H9 (cell line): ENCODE data around the gene SLC35F2. TPM values are rescaled to one million over a fixed set of nuclear protein-coding genes. Genes with fewer than 3 reads are reported as not detected.

Source experiments
- DNase-seq: peaks from one replicate; pipeline ENCODE4 v3.0.0-alpha.2; 2017
- H2AFZ ChIP-seq: one replicate; pipeline ENCODE4 v1.6.1; 2013; ENCODE audit warnings: mild to moderate bottlenecking, low read length, control low read depth, moderate library complexity
- H2AK5ac ChIP-seq: 2 replicates; pipeline ENCODE4 v1.6.1; 2013; ENCODE audit warnings: low read length, control low read depth, mixed read lengths; ENCODE audit not compliant: insufficient read length
- H2BK120ac ChIP-seq: one replicate; pipeline ENCODE4 v1.6.1; 2013; ENCODE audit warnings: low read depth, mild to moderate bottlenecking, low read length, control low read depth, inconsistent platforms; ENCODE audit not compliant: poor library complexity, severe bottlenecking
- H2BK12ac ChIP-seq: 2 replicates; pipeline ENCODE4 v1.6.1; 2013; ENCODE audit warnings: low read length, control low read depth, mixed read lengths, low read depth; ENCODE audit not compliant: insufficient read length
- H2BK15ac ChIP-seq: 2 replicates; pipeline ENCODE4 v1.6.1; 2013; ENCODE audit warnings: low read depth, low read length, control low read depth
- H2BK20ac ChIP-seq: one replicate; pipeline ENCODE4 v1.6.1; 2013; ENCODE audit warnings: low read depth, mild to moderate bottlenecking, low read length, control low read depth, inconsistent platforms; ENCODE audit not compliant: poor library complexity, severe bottlenecking
- H2BK5ac ChIP-seq: 2 replicates; pipeline ENCODE4 v1.6.1; 2013; ENCODE audit warnings: low read length, control low read depth, mixed read lengths; ENCODE audit not compliant: insufficient read length
- H3K14ac ChIP-seq: 2 replicates; pipeline ENCODE4 v1.6.1; 2013; ENCODE audit warnings: low read length, control low read depth; ENCODE audit not compliant: insufficient read depth
- H3K18ac ChIP-seq: 2 replicates; pipeline ENCODE4 v1.6.1; 2013; ENCODE audit warnings: low read depth, mild to moderate bottlenecking, mixed read lengths, low read length, control low read depth; ENCODE audit not compliant: insufficient read length
- H3K23ac ChIP-seq: 2 replicates; pipeline ENCODE4 v1.6.1; 2013; ENCODE audit warnings: low read length, control low read depth, mixed read lengths, low read depth; ENCODE audit not compliant: insufficient read length
- H3K23me2 ChIP-seq: 2 replicates; pipeline ENCODE4 v1.6.1; 2013; ENCODE audit warnings: low read depth, mild to moderate bottlenecking, mixed read lengths, low read length, control low read depth; ENCODE audit not compliant: insufficient read length, poor library complexity, severe bottlenecking
- H3K27ac ChIP-seq: 2 replicates; pipeline ENCODE4 v1.5.1; 2013; ENCODE audit warnings: low read length, control low read depth, mixed read lengths, low read depth; ENCODE audit not compliant: insufficient read length
- H3K27me3 ChIP-seq: 2 replicates; pipeline ENCODE4 v1.6.1; 2013; ENCODE audit warnings: low read length, control low read depth, inconsistent platforms; ENCODE audit not compliant: insufficient read depth
- H3K4ac ChIP-seq: 2 replicates; pipeline ENCODE4 v1.6.1; 2013; ENCODE audit warnings: low read depth, mild to moderate bottlenecking, control low read depth, inconsistent platforms, low read length, moderate library complexity
- H3K4me1 ChIP-seq: 2 replicates; pipeline ENCODE4 v1.6.1; 2013; ENCODE audit warnings: low read length, control low read depth, inconsistent platforms; ENCODE audit not compliant: insufficient read depth
- H3K4me2 ChIP-seq: 2 replicates; pipeline ENCODE4 v1.6.1; 2013; ENCODE audit warnings: low read length, control low read depth, mixed read lengths; ENCODE audit not compliant: insufficient read length, insufficient read depth
- H3K56ac ChIP-seq: 2 replicates; pipeline ENCODE4 v1.6.1; 2013; ENCODE audit warnings: low read depth, mild to moderate bottlenecking, mixed read lengths, low read length, control low read depth; ENCODE audit not compliant: insufficient read length
- H3K79me1 ChIP-seq: 2 replicates; pipeline ENCODE4 v1.6.1; 2013; ENCODE audit warnings: low read depth, mild to moderate bottlenecking, moderate library complexity, low read length, control low read depth, inconsistent platforms; ENCODE audit not compliant: insufficient read depth, poor library complexity, severe bottlenecking
- H3K79me2 ChIP-seq: 2 replicates; pipeline ENCODE4 v1.6.1; 2013; ENCODE audit warnings: low read length, control low read depth, inconsistent platforms; ENCODE audit not compliant: insufficient read depth
- H3K9ac ChIP-seq: 2 replicates; pipeline ENCODE4 v1.6.1; 2013; ENCODE audit warnings: low read length, control low read depth, mixed read lengths; ENCODE audit not compliant: insufficient read length; ENCODE audit errors: extremely low read depth
- H3K9me3 ChIP-seq: one replicate; pipeline ENCODE4 v1.6.1; 2013; ENCODE audit warnings: low read depth, low read length, inconsistent platforms; ENCODE audit not compliant: control insufficient read depth
- H3T11ph ChIP-seq: one replicate; pipeline ENCODE4 v1.6.1; 2013; ENCODE audit warnings: mild to moderate bottlenecking, low read length, control low read depth, inconsistent platforms
- H4K20me1 ChIP-seq: one replicate; pipeline ENCODE4 v1.6.1; 2013; ENCODE audit not compliant: control insufficient read depth, insufficient read length, insufficient read depth
- H4K5ac ChIP-seq: 2 replicates; pipeline ENCODE4 v1.6.1; 2013; ENCODE audit warnings: low read depth, mild to moderate bottlenecking, mixed read lengths, low read length, control low read depth; ENCODE audit not compliant: insufficient read length
- H4K8ac ChIP-seq: replicated peaks from 2 replicates; pipeline ENCODE4 v1.6.1; 2013; ENCODE audit warnings: low read length, control low read depth, mixed read lengths, low read depth; ENCODE audit not compliant: insufficient read length
- H4K91ac ChIP-seq: 2 replicates; pipeline ENCODE4 v1.6.1; 2013; ENCODE audit warnings: low read depth, mild to moderate bottlenecking, moderate library complexity, mixed read lengths, low read length, control low read depth; ENCODE audit not compliant: insufficient read length
- H3K27ac Mint-ChIP-seq, 3 experiments: 2 replicates in 2 of 3; 3 replicates in 1 of 3; pipeline ENCODE4 v1.8.0; 2020 to 2021; ENCODE audit warnings: mixed read lengths in 3 of 3, mild to moderate bottlenecking in 1 of 3, moderate library complexity in 1 of 3
- H3K27me3 Mint-ChIP-seq: 2 replicates; pipeline ENCODE4 v1.8.0; 2021; ENCODE audit warnings: low read depth, mild to moderate bottlenecking, moderate library complexity, mixed read lengths
- H3K36me3 Mint-ChIP-seq, 3 experiments: 2 replicates in 2 of 3; 3 replicates in 1 of 3; pipeline ENCODE4 v1.8.0; 2020 to 2021; ENCODE audit warnings: low read depth in 3 of 3, mixed read lengths in 3 of 3; ENCODE audit not compliant: insufficient read depth in 1 of 3
- H3K4me1 Mint-ChIP-seq, 2 experiments: 2 replicates each; pipeline ENCODE4 v1.8.0; 2020; ENCODE audit warnings: mixed read lengths in 2 of 2
- H3K4me3 Mint-ChIP-seq, 2 experiments: 2 replicates in 1 of 2; 3 replicates in 1 of 2; pipeline ENCODE4 v1.8.0; 2020 to 2021; ENCODE audit warnings: mild to moderate bottlenecking in 2 of 2, mixed read lengths in 2 of 2, moderate library complexity in 1 of 2
- H3K9me3 Mint-ChIP-seq, 2 experiments: 2 replicates in 1 of 2; 3 replicates in 1 of 2; pipeline ENCODE4 v1.8.0; 2020; ENCODE audit warnings: mild to moderate bottlenecking in 2 of 2, mixed read lengths in 2 of 2, moderate library complexity in 1 of 2
- CTCF ChIP-seq: fragments of 200-600 bp; sonication (generic); conservative IDR thresholded peaks from 3 replicates; pipeline ENCODE4 v1.8.0; 2021; ENCODE audit warnings: antibody characterized with exemption, mild to moderate bottlenecking
- WGBS: extraction: QIAGEN DNeasy Blood & Tissue Kit; methylation state at CpG from one replicate; pipeline ENCODE4 v1.1.7; 2013; ENCODE audit warnings: missing lambda C conversion rate, low lambda C conversion rate, mixed read lengths; ENCODE audit not compliant: insufficient read length; ENCODE audit errors: extremely low coverage; 5-methylcytosine and 5-hydroxymethylcytosine counted together
- total RNA-seq: library from RNA; stranded (reverse); gene quantifications from 2 replicates; pipeline ENCODE4 v1.2.1, GENCODE V29; 2021

Gene SLC35F2
- total RNA-seq, 1 experiment from 2014 or later, result 24.0 TPM

- Histone ChIP-seq H2BK5ac (no peak overlapping the region), H3K23me2 (peaks cover 6% of the 10 kb centered on the region), H2BK12ac (no peak overlapping the region), H3K56ac (no peak overlapping the region), H3K9ac (no peak overlapping the region), H3K14ac (no peak overlapping the region), H3K4ac (no peak overlapping the region), H2BK120ac (no peak overlapping the region), H2BK15ac (no peak overlapping the region), H3K4me1 (no peaks in the 10 kb centered on the region; the same call in 1 of the 2 replicates), H3K23ac (no peak overlapping the region), H2AFZ (no peak overlapping the region), H3K27me3 (no peaks in the 10 kb centered on the region), H3K9me3 (no peaks in the 10 kb centered on the region), H4K8ac (no peak overlapping the region), H4K20me1 (no peaks in the 10 kb centered on the region), H3K18ac (no peak overlapping the region), H3K79me2 (no peaks in the 10 kb centered on the region; the same call in 1 of the 2 replicates), H3K27ac (no peak overlapping the region), H2BK20ac (no peak overlapping the region), H4K91ac (no peak overlapping the region), H2AK5ac (no peak overlapping the region), H4K5ac (no peak overlapping the region), H3K4me2 (no peak overlapping the region), H3T11ph (no peak overlapping the region), H3K79me1 (no peaks in the 10 kb centered on the region)
- DNase-seq, result no peak
- Mint-ChIP-seq H3K4me3 (no peak overlapping the region), H3K27me3 (peaks cover 13% of the 10 kb centered on the region), H3K27ac (no peak overlapping the region), H3K4me1 (peaks cover 32 to 46% of the 10 kb centered on the region in 2 experiments), H3K36me3 (peaks cover 0 to 2% (median 0%) of the 10 kb centered on the region in 3 experiments; a peak in 1 of 7 replicates), H3K9me3 (no peaks in the 10 kb centered on the region)
- no CpG with 5 or more reads among the region's 6 CpGs for WGBS
- no peak for TF ChIP-seq CTCF
These were observed 5.5 kb downstream of the SLC35F2 start for GRCh38 chr11:107853070-107853469.
